Stimulated activated CD8-positive, alpha-beta memory T cell treated with anti-CD3 and anti-CD28 coated beads, Interleukin-15, amount 100 ng/mL, for 24 hours (primary cell): ENCODE measurements around the gene TFEB.

Source experiments
- DNase-seq: peaks from one replicate; pipeline ENCODE4 v3.0.0-alpha.2; 2020; ENCODE audit warnings: low read depth

The TFEB gene

GRCh38 chr6:41651962-41652657 is 83.3 kb downstream of the TFEB start:
- no peak for DNase-seq

DNA sequence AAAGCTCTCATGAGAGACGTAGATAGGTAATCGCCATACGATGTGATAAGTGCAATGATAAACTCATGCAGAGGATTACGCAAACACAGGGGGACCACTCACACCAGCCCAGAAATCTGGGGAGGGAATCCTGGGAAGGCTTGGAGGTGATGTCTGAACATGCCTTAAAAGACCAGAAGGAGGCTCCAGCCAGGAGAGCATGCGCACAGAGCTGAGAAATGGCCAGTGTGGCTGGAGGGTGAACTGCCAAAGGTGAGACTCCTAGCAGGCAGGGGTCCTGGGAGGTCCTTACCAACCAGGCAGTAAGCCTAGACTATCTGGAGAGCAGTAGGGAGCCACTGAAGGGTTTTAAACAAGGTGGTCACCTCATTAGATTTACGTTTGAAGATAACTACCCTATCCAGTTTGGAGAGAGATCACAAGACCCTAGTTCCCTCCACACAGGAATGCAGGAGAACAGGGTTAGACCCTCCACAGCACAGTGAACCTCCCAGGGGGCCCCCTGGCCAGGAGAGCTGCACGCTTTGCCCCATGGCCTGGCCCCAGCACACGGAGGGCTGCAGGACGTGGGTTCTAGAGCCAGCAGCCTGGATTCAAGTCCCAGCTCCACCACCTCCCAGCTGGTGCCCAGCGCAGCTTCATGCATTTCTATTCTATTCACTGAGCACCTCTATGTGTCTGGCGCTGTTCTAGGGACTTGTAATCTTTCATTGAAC is 84.0 kb downstream of the TFEB start:
- no peak for DNase-seq

- no peak for DNase-seq
These were observed 85.3 kb downstream of the TFEB start for GRCh38 chr6:41650120-41650519.

DNA sequence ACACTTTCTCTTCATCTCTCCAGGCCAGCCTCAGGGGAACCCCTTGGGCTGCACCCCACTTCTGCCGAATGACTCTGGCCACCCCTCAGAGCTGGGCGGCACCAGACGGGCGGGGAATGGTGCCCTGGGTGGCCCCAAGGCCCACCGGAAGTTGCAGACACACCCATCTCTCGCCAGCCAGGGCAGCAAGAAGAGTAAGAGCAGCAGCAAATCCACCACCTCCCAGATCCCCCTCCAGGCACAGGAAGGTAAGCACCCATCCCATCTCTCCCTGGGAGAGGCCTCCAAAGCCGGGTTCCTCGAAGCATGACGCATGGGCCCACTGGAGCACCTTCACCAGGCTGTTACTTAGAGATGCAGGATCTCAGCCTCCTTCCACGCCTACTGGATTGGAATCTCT is 85.8 kb downstream of the TFEB start:
- no peak for DNase-seq

DNA sequence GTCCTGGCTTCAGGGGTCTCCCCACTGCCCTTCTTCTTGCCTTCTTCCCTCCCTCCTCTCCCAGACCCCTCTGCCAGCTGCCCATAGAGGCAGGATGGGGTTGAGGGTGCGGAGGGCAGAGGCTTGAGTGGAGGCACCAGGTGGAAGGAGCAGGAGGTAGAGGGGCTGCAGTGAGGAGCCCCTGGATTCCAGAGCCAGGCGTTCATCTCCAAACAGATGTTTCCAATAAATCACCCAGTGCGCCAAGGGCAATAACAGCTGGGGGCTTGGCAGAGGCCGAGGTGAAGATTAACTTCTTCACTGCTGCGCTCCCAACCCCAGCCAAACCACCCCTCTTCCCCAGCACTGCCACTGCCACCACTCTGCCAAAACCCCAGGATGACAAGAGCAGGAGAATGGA is 86.5 kb downstream of the TFEB start:
- DNase-seq = no peak

- no peak for DNase-seq
These were observed 87.3 kb downstream of the TFEB start for GRCh38 chr6:41648070-41648585.

DNA sequence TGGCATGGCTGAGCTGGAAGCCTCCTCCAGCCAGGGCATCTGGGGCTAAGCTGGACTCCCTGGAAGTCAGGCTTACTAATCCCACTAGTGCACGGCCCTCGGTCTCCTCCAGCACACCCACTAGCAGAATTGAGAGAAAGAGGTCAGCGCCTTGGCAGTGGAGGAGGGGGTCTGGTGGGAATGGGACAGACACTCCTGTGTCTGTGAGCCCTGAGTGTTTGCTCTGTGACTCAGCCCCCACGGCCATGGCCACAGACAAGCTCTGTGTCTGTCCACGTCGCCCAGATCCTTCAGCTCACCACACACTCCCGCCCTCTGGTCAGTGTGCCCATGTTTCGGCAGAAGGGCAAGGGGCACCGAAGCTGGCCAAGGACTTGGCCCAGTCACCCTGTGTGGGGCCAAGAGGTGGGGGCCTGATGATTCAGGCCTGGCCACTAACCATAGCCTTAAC is 88.3 kb downstream of the TFEB start:
- DNase-seq = no peak

DNA sequence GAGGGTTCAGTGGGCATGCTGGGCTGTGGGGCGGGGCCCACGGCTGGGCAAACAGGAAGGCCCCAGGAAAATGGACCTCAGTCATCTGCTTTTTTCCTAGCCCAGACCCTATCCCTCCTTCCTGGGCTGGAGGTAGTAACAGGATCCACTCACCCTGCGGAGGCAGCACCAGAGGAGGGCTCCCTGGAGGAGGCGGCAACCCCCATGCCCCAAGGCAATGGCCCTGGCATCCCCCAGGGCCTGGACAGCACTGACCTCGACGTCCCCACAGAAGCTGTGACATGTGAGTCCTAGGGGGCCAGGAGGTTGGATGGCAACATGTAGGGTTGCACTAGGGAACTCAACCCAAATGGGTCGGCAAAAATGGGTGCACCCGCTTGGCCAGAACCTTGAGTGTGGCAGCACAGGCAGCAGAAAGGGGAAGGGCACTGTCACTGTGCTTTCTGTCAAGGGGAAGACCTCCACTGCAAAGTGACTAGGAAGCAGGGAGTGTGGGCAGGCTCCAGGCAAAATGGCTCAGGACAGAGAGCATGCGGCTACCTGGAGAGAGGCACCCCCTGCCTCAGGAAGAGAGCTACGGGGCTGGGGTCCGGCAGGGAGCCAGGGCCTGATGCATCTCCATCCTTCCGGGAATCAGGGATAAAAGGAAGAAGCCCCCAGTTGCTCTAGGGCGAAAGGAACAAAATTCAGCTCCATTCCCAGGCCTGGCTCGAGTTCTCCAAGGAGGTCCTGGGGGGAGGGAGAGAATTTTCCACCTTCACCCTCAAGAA is 89.2 kb downstream of the TFEB start:
- DNase-seq = no peak

GRCh38 chr6:41645007-41645618 is 90.3 kb downstream of the TFEB start:
- no peak for DNase-seq

- no peak for DNase-seq
These were observed 91.0 kb downstream of the TFEB start for GRCh38 chr6:41644297-41644879.

GRCh38 chr6:41643899-41644269 is 91.5 kb downstream of the TFEB start:
- DNase-seq = no peak

GRCh38 chr6:41642960-41643898 is 92.2 kb downstream of the TFEB start:
- DNase-seq = no peak

GRCh38 chr6:41642090-41642959 is 93.1 kb downstream of the TFEB start:
- DNase-seq = no peak

GRCh38 chr6:41641352-41641925 is 94.0 kb downstream of the TFEB start:
- no peak for DNase-seq

DNA sequence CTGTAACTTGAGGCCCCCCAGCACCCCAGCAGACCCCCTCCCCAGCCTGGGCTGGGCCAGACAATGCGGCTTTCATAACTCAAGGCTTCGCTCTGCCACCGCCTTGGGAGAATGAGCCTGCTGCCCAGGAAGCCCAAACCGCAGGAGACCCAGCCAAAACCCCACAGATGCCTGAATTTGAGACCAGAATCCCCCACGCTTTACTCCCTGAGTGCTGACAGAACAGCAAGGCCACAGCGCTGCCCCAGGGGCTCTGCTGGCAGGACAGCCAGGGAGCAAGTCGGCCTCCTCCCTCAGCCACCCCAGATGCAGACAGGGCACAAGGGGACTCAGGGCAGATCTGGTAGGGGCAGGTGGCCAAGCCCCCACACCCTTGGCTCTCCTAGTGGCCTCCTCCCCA is 95.0 kb downstream of the TFEB start:
- DNase-seq = no peak

DNA sequence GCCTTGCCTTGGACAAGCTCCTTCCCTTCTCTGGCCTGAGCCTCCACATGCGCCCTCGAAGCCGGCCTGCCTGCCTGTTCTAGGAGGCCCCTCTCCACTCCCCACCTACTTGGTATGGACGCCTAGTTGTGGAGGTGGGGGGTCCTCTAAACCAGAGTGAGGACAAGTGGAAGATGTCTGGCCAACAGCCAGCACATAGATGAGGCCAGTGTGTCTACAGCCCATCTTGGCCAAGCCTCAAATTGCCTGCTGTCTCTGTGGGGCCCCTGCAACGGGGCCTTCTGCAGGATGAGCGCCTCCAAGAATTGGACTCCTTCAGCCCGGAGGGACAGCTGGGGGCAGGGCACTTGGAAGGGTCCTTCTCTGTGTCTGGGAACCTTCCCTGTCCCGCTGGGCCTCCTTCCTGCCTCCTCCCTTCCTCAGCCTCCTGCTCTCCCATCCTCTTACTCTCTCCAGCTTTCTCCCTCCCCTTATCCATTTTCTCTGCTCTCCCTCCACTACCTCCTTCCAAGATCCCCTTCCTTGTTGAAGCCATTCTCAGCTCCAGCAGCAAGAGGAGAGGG is 95.5 kb downstream of the TFEB start:
- DNase-seq = no peak

GRCh38 chr6:41638935-41639808 is 96.2 kb downstream of the TFEB start:
- no peak for DNase-seq
